T follicular helper cell (primary cell): Measurements from ENCODE around the gene RPLP2.

Experiments used
- DNase-seq: peaks from one replicate; pipeline ENCODE4 v3.0.0-alpha.2; 2020; ENCODE audit warnings: low read depth
- total RNA-seq, 2 experiments: gene quantifications; one replicate each; lab custom pipeline; 2026; lab: John Stamatoyannopoulos, UW

Gene RPLP2
- total RNA-seq: 879 to 1,254 reads per million in 2 experiments

- DNase-seq: peak; percentile 98
Observed at GRCh38 chr11:809287-810039, at the start of gene RPLP2. TSS of gene RPLP2 (plus strand) at chr11:809967. CDS start at chr11:810235, 268 bp downstream.

- DNase-seq: no peak
Observed at GRCh38 chr11:760236-760635, 49.5 kb upstream of the RPLP2 start.

GRCh38 chr11:761526-762108 is 48.1 kb upstream of the RPLP2 start:
- DNase-seq: no peak

- no peak for DNase-seq
Observed at GRCh38 chr11:762421-763072, 47.2 kb upstream of the RPLP2 start.

DNA sequence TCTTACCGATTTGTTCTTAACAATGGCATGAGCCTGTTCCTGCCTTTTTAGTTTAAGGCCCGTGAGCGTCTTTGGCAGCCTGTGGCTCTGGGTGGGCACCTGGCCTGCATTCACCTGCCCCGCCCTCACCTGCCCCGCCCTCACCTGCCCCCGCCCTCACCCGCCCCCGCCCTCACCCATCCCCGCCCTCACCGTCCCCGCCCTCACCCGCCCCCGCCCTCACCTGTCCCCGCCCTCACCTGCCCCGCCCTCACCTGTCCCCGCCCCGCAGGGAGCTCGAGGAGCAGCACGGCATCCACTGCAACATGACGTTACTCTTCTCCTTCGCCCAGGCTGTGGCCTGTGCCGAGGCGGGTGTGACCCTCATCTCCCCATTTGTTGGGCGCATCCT is 46.7 kb upstream of the RPLP2 start:
- DNase-seq: no peak

DNA sequence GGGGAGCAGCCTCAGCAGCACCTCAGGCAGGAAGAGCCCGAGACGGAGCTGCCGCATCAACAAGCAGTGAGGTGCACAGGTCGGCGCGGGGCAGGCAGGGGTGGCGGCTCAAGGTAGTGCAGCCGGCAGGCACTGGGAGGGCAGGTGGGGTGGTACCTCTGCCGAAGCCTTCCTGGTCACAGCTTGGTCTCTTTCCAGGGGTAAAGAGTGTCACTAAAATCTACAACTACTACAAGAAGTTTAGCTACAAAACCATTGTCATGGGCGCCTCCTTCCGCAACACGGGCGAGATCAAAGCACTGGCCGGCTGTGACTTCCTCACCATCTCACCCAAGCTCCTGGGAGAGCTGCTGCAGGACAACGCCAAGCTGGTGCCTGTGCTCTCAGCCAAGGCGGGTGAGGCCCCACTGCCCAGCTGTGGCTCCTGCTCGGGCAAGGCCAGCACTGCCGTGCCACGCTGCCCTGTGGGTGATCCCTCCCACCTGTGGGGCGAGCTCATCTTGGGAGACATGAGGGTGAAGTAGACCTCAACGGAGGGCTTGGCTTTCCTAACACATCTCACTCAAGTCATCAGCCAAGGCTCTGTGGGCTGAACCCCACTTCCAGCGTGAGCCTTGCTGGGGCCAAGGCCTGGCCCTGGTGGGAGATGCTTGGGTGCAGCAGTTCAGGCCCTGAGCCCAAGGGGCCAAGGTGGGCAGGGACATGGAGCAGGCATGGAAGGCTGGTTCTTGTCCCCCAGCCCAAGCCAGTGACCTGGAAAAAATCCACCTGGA is 46.0 kb upstream of the RPLP2 start:
- no peak for DNase-seq

- DNase-seq: no peak
Observed at GRCh38 chr11:764322-765024, 45.3 kb upstream of the RPLP2 start.

DNA sequence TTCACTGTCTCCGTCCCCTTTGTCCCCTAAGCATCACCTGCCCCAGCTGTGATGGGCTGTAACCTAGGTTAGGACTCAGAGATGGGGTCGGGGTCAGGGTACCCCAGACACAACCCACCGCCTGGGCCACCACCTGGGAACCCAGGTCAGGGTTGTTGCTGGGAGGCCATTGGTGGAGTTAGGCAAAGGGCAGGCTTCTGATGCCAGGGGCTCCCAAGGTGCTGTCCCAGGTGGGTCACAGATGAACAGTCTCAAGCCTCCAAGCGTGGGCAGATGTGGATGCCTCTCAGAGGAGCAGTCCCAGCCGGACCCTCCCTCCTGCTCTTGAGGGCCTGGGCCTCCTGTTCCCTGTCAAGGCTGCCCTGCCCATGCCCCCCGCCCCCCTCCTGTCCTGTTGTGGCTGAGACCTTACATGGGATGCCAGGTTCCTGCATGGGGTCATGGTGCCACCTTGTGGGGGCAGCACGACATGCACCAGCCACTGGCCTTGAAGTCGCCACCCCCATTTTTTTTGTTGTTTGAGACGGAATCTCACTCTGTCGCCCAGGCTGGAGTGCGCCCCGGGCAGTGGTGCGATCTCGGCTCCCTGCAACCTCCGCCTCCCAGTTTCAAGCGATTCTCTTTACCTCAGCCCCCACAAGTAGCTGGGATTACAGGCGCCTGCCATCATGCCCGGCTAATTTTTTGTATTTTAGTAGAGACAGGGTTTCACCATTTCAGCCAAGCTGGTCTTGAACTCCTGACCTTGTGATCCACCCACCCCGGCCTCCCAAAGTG is 44.6 kb upstream of the RPLP2 start:
- peak; percentile 56 for DNase-seq

- no peak for DNase-seq
Observed at GRCh38 chr11:765802-766091, 44.0 kb upstream of the RPLP2 start.

DNA sequence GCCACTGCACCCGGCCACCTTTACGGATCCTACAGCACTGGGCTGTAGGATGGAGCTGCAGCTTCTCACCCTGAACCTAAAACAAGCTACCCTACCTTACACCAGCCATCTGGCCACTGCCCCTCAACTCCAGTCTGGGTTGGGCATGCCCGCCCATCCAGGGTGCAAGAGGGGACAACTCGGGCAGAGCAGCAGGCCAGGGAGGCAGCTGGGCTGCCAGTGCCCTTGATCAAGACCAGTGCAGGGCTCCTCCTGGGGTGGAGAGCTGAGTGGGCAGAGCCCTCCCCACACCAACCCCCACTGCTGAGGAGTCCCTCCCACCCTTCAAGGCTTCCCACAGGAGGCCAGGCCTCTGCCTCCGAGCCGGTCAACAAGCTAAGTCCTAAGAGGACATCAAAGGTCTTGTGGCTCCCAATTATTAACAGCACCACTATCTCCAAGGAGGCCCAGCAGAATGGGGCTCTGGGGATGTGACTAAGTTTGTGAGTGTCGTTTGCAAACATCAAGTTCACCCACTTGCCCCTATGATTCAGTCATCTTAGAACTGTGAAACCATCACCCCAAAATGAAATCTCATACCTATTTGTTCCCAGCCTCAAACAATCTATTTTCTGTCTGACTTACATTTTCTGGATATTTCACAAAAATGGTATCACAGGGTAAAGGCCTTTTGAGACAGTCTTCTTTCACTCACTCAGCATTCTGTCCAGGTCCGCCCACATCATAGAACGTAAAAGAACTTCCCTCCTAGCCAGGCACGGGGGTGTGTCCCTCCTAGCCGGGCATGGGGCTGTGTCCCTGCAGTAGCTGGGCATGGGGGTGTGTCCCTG is 43.4 kb upstream of the RPLP2 start:
- no peak for DNase-seq

DNA sequence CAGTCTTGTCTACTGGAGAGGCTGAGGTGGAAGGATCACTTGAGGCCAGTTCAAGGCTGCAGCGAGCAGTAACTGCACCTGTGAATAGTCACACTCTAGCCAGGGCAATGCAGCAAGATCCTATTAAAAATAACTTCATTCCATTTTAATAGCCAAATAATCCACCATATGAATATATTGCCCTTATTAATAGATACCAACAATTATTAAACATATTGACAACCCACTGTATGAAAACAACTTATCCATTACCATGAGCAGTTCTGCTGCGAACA is 42.9 kb upstream of the RPLP2 start:
- no peak for DNase-seq

DNA sequence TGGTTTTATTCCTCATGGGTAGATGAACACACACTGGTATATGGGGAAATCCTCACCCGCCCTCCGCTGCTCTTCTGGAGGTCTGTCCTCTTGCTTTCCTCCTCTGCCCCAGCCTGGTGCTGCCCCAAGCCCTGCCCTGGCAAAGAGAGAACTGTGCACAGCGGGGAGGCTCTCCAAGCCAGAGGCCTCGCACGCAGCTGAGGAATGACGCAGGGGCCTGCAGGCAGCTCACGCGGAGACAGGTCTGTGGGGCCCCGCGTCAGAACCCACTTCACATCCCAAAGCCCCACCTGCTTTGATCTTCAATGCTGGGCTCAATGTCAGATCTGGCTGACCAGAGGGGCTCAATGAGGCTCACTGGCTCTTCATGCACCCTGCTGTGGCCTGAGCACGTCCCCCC is 42.5 kb upstream of the RPLP2 start:
- DNase-seq: no peak

DNA sequence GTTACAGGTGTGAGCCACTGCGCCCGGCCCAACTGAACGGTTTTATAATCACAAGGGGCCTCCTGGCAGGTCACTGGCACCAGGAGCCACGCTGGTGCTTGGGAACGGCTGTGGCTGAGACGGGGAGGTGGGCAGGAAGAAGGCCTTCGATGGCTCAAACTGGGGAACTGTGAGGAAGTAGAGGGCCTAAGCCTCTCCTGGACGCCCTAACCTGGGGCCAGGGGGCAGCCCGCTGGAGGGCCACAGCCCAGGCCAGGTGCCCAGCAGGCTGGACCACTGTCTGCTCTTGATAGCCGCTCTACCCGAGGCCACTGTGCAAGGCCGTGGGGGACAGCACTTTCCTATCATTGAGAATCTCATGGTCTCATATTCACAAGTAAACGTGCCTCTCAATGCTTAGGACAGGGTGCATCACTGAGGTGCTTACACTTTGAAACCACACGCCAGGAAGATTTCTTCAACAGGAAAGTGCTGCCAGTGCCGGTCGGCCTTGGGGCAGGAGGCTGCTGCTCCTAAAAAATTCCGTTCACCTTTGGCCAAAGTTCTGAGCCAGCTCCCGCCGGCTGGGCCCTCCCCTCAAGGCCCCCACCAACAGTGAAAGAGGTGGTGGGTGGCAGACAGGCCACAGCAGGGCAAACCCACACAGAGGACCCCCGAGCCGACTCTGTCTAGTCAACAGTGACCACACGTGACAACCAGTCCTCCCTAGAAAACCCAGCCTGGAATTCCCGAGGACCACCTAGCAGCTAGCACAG is 39.7 kb upstream of the RPLP2 start:
- DNase-seq: no peak

DNA sequence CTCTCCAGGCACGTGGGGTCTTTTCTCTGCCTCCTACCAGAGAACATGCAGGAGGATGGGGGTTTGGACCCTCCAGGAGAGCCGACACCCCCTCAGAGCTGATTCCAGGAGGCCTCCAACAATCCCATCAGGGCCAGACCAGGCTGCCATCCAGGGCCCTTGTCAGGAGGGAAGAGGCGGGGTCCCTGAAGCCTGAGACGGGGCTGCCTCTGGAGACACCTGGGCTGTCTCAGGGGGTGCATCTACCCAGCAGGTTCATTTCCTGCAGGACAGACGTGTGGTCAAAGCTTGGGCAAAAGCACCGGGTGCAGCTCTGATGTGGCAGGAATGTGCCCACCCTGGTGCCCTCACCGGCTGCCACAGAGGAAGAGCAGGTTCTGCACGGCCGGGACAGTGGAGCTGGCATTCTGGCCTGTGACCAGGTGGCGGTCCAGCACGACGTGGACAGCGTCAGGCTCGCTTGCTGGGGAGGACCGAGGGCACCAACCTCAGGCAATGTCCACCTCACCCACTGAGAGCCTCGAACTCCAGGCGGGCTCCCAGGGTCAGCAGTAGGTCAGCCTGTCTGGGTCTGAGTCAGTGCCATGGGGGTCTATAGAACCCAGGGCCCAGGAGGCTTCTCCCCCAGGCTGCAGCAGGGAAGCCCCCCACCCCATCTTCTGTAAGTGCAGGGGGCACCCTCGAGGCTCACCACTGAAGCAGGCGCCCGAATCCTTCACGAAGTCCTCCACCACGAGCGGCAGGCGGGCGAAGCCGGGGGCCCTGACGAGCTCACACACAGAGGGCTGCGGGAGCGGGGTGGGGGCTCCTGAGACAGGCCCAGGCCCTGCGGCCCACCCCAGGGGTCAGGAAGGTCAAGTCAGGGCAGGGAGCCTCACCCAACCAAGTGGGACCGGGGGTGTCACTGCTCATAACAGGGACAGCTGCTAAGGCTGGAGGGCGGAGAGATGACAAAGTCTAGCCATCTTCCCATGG is 38.8 kb upstream of the RPLP2 start:
- DNase-seq: no peak

GRCh38 chr11:771617-772204 is 38.1 kb upstream of the RPLP2 start:
- no peak for DNase-seq

DNA sequence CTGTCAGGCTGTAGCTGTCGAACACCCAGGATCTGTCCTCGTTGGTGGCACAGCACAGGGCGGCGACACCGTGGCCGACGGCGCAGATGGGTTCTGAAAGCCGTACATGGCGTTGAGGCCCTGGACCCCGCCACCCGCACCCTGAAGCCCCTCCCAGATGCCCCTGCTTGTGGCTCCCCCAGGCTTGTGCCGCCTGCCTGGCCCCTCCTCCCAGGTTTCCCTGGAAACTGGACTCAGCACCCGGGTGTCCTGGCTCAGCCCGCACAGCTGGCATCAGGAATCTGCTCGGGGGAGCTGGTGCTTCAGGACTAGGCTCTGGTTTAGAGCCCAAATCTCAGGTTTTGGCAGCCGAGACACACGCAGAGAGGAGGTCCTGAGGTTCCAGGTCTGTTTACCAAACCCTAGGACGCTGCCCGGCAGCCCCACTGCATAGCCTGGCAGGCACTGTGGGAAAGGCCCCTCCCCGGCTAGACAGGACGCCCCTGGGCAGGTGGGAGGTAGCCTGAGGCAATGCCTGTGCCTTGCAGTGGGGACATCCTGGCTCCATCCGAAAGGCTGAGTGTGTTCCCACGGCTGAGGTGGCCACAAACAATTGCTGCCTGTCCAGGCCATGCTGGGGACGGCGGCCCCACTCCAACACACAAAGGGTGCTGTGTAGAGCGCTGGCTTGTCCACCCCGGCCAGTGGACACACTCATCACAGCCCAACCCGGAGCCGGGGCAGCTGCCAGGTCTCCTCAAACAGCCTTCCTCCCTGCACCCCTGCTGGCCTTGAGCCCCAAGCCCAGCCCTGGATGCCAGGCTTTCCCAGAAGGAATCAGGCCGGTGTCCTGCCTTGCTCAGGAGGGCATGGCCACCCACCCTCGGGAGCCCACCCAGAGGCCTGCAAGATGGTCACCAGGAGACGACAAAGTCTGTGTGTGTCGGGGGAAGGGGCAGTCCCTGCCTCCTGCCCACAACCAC is 37.1 kb upstream of the RPLP2 start:
- DNase-seq: no peak

GRCh38 chr11:773425-773824 is 36.3 kb upstream of the RPLP2 start:
- DNase-seq: no peak
